OCI-LY3 (cell line): Measurements from ENCODE around the gene IL12B.

Experiments
- EZH2phosphoT487 ChIP-seq: fragments of 200-600 bp; shearing (Covaris generic); IDR thresholded peaks from 2 replicates; pipeline ENCODE4 v1.6.1; 2018; ENCODE audit warnings: antibody characterized with exemption, mixed run types, low read depth
- TF ChIP-seq, protein P1 (sequence below): fragments of 200-600, 300-600 bp; sonication (generic); IDR thresholded peaks from 2 replicates; pipeline ENCODE4 v1.5.1; 2014; ENCODE audit warnings: antibody characterized with exemption, low read length, low read depth

DNA sequence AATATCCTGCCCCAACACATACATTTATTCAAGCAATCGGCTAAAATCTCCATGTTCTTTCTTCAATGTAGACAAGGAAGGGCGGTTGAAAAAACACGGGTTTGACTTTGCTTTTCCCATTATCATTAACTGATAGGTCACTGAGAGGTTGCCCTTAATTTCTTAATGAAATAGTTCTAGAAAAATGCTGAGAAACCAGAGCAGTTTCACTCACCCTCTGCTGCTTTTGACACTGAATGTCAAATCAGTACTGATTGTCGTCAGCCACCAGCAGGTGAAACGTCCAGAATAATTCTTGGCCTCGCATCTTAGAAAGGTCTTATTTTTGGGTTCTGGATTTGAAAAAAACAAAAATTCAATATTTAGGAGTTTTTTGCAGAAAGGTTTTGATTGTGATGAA lies 8.1 kb downstream of the IL12B start:
- TF ChIP-seq, protein P1, sequence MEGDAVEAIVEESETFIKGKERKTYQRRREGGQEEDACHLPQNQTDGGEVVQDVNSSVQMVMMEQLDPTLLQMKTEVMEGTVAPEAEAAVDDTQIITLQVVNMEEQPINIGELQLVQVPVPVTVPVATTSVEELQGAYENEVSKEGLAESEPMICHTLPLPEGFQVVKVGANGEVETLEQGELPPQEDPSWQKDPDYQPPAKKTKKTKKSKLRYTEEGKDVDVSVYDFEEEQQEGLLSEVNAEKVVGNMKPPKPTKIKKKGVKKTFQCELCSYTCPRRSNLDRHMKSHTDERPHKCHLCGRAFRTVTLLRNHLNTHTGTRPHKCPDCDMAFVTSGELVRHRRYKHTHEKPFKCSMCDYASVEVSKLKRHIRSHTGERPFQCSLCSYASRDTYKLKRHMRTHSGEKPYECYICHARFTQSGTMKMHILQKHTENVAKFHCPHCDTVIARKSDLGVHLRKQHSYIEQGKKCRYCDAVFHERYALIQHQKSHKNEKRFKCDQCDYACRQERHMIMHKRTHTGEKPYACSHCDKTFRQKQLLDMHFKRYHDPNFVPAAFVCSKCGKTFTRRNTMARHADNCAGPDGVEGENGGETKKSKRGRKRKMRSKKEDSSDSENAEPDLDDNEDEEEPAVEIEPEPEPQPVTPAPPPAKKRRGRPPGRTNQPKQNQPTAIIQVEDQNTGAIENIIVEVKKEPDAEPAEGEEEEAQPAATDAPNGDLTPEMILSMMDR = no peak
- TF ChIP-seq EZH2phosphoT487 = no peak
